ENCODE measurements around the gene STK10. TPM values are rescaled to one million over a fixed set of nuclear protein-coding genes. Genes with fewer than 3 reads are reported as not detected.
A peak's percentile ranks its signal among the peaks of the same experiment; 100 is the strongest.

STK10 gene
- total RNA-seq, 1 donor from 2014 or later: 23.5 TPM

- no peak for DNase-seq (ENCODE audit: low read depth)
These were observed 98.5 kb downstream of the STK10 start for GRCh38 chr5:172089298-172090117.

GRCh38 chr5:172088801-172089200, 99.2 kb downstream of the STK10 start:
- DNase-seq (ENCODE audit: low read depth): no peak

- no peak for DNase-seq (ENCODE audit: low read depth)
These were observed 101.6 kb downstream of the STK10 start for GRCh38 chr5:172086194-172086975.

- DNase-seq (ENCODE audit: low read depth): no peak
These were observed 102.3 kb downstream of the STK10 start for GRCh38 chr5:172085738-172086137.

GRCh38 chr5:172082180-172082579, 105.8 kb downstream of the STK10 start:
- DNase-seq (ENCODE audit: low read depth): no peak

- no peak for DNase-seq (ENCODE audit: low read depth)
These were observed 108.1 kb downstream of the STK10 start for GRCh38 chr5:172079876-172080275.

GRCh38 chr5:172078726-172079345, 109.2 kb downstream of the STK10 start:
- DNase-seq (ENCODE audit: low read depth): no peak

- DNase-seq (ENCODE audit: low read depth): no peak
These were observed 110.2 kb downstream of the STK10 start for GRCh38 chr5:172077664-172078425.

GRCh38 chr5:172076761-172077244, 111.2 kb downstream of the STK10 start:
- peak; percentile 37 for DNase-seq (ENCODE audit: low read depth)

- DNase-seq (ENCODE audit: low read depth): no peak
These were observed 112.4 kb downstream of the STK10 start for GRCh38 chr5:172075656-172076055.

GRCh38 chr5:172074896-172075295, 113.1 kb downstream of the STK10 start:
- no peak for DNase-seq (ENCODE audit: low read depth)

GRCh38 chr5:172071309-172071875, 116.6 kb downstream of the STK10 start:
- DNase-seq (ENCODE audit: low read depth): no peak

GRCh38 chr5:172065431-172066065, 122.5 kb downstream of the STK10 start:
- DNase-seq (ENCODE audit: low read depth): no peak

- no peak for DNase-seq (ENCODE audit: low read depth)
These were observed 123.3 kb downstream of the STK10 start for GRCh38 chr5:172064766-172065165.

- no peak for DNase-seq (ENCODE audit: low read depth)
These were observed 123.7 kb downstream of the STK10 start for GRCh38 chr5:172064358-172064757.

- DNase-seq (ENCODE audit: low read depth): no peak
These were observed 124.4 kb downstream of the STK10 start for GRCh38 chr5:172063463-172064235.

- DNase-seq (ENCODE audit: low read depth): no peak
These were observed 128.3 kb downstream of the STK10 start for GRCh38 chr5:172059661-172060100.

GRCh38 chr5:172058088-172058487, 129.9 kb downstream of the STK10 start:
- DNase-seq (ENCODE audit: low read depth): no peak

GRCh38 chr5:172055996-172056395, 132.0 kb downstream of the STK10 start:
- DNase-seq (ENCODE audit: low read depth): no peak

- DNase-seq (ENCODE audit: low read depth): no peak
These were observed 132.6 kb downstream of the STK10 start for GRCh38 chr5:172055421-172055820.
